HG03565 (cell line): ENCODE data around the gene NEK4.
"Not testable (repeated sequence)": the region's sequence is repeated elsewhere in the genome, so short reads cannot be mapped to it uniquely, and the experiment has no call there.

Experiments used
- ATAC-seq: cut with Tn5 transposase; IDR thresholded peaks from one replicate; pipeline ENCODE4 v1.9.1; 2021; ENCODE audit warnings: mild to moderate bottlenecking, moderate library complexity; ENCODE audit not compliant: unreplicated experiment

NEK4 gene

DNA sequence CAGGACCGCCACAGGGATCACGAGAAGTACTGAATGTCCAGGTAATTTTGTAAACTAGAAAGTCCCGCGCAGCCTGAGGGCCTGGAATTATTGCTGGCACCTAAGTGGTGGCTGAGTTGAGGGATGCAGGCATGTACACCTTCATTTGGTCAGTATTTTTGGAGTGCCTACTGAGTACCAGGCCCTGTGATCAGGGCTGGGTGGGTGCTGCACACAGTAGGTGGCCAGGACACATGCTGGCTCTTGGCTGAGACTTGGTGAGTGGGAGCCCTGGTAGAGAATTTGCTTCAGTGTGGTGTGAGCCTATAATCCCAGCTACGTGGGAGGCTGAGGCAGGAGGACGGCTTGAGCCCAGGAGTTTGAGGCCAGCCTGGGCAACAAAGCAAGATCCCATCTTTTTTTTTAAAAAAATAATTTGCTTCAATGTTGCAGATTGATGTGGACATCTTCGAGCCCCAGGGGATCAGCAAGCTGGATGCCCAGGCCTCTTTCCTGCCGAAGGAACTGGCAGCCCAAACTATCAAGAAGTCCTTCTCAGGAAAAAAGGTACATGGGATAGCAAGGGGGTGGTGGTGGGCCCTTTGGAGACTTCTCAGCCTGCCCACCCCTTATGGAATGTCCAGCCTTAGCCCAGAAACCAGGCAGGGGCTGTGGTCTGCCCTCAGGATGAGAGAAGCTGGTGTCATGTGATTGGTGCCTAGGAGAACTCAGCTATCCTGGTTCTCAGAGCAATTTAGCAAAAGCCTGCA is 9.3 kb upstream of the NEK4 start:
- ATAC-seq: no peak

DNA sequence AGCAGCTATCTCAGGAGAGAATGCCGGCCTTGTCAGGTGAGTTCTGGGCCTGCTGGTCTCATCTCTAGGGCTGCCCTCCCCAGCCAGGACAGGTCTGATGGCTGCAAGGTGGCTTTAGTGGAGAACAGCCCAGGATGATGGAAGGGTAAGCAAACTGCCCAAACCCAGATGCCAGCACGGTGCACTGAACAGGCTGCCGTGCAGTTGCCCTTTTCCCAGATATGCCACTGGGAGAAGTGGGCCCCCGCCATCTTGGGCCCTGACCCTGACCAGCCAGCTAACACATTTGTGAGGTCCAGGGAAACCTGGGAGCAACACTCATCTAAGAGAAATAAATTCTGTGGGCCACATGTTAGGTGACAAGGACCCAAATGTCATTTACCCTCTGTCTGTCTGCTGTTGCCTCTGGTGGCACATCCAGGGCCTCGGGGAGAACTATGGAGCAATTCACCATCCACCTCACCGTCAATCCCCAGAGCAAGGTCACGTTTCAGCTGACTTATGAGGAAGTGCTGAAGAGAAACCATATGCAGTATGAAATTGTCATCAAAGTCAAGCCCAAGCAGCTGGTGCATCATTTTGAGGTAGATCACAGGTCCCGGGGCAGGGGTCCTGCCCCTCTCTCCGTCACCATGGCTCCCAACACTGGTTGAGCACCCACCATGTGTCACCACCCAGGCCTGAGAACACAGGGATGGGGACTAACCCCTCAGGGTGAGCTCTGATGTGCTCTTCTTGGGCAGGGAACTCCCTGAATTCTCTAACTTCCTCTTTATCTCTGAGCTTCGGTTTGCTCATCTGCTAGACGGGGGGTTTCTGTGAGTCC is 8.5 kb upstream of the NEK4 start:
- ATAC-seq: peak; percentile 63

DNA sequence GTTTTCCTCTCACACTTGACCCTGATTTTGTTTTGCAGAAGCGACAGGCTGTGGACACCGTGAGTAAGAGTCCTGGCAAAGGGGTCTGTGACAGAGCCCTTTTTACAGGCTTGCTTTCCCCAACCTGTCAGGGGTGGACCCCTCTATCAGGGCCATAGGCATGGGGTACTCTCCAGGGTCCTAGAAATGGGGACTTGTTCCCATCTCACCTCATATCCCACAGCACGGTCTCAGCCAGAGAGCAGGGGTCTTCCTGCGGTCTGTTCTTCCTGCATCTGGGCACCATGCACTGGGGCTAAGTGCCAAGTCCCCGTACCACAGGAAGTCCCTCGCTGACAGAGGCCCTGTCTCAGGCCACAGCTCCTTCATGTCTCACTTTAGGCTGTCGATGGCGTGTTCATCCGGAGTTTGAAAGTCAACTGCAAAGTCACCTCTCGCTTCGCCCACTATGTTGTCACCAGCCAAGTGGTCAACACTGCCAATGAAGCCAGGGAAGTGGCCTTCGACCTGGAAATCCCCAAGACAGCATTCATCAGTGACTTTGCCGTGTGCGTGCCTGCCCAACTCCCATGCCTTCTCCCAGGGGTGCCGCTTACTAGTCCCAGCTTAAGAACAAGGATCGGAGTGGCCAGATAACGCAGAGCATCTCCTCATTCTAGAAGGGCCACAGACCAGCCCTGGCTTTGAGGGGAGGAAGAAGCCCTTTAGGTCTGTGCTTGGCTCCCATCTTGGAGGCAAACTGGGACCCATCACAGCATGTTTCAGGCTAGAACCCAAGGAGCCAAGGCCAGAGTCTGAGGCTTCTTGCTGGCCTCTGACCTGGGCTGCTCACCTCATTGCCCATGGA is 7.4 kb upstream of the NEK4 start:
- ATAC-seq: no peak

DNA sequence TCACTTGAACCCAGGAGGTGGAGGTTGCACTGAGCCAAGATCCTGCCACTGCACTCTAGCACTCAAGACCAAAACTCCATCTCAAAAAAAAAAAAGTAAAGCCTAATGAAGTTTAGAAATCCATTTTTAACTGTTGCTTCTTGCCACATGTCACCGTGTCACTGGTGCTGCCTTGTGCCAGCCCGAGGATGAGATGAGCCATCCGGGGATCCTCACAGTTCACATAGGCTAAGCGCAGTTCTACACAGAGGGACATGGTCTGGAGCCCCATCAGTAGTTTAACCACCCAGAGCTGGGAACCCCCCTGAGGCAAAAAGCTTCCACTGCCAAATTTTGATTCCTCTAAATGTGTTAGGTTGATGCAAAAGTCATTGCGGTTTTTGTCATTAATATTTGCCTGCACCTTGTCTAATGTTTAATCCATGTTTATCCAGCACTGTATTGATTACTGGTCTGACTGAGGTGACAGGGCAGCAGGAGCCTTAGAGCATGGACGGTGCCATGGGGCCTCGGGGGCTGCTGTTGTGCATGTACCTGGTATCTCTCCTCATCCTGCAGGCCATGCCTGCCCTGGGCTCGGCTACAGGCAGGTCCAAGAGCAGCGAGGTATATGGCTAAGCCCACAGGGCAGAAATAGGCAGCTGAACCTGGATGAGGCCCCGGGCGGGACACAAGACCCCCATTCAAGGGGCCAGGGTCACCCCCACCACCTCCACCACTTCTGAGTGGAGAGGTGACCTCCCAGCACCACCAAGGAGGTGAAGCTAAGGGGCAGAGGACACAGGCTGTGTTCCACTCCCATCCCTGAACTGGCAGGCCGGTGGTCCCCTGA is 6.6 kb upstream of the NEK4 start, which contains the start of gene ITIH1:
ITIH1 (plus strand) TSS at position 473 of the 832 bp plus-strand sequence; CDS start at position 490, 17 bp downstream.
- ATAC-seq: no peak

DNA sequence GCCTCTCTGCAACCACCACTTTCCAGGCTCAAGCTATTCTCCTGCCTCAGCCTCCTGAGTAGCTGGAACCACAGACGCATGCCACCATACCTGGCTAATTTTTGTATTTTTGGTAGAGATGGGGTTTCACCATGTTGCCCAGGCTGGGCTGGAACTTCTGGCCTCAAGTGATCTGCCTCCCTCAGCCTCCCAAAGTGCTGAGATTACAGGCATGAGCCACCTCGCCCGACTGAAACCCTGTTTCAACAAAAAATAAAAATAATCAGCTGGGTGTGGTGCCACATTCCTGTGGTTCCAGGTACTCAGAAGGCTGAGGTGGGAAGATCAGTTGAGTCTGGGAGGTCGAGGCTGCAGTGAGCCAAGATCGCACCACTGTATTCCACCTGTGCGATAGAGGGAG is 5.7 kb upstream of the NEK4 start:
- ATAC-seq: not testable (repeated sequence)

DNA sequence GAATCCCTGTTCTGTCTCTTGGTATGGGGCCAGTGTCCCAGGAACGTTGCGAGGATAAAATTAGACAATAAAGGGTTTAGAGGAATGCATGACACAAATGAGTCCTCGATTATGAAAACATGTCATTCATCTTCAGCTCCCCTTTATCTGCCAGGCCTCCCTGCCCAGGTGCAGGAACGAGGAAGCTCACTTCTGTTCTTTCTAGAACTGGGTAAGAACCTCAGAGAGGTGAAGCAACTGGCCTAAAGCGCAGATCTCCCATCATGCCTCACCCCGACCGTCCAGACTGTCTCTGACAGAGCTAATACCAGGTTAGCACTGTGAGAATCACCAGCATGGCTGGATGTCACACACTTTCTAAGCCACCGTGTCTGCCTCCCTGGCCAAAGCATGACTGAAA is 5.1 kb upstream of the NEK4 start:
- no peak for ATAC-seq

DNA sequence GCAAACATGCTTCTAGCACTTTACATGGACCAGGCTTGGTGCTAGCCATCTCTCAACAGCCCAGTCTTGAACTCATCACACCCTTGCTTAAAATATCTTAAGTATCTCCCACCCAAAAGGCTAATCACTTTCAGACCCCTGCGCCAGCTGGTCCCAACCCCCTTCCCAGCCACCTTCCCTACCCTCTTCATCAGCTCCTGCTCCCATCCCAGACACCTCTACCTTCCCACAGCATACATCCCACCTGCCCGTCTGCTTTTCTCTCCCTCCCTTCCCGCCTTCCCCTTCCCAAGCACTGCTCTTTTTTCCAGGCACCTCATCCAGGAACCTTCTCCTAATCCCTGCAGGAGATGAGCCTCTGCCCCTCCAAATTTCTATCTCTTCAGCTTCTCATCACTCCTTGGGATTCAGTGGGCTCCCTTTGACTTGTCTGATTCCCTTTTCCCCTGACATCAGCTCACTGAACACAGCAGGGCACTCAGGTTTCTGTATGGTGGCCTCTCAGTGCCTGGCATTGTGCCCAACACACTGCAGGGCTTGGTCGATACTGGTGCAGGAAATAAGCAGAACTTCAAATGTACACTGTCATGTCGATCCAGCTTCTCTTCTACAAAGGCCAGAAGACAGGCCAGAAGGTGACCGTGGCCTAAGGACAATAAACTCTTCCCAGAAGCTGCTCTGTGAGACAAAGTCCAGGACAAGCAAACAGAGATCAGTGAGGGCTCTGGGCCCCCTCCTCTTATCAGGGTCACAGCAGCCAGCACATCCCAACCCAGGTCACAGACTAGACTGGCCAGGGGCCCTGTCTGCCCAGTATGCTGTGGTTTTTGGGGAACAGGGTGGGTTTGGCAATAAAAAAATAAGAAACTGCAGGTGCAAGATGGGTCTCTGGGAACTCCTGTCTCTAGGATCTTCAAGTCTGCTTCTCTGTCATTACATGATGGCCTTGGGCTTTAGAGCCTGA is 4.4 kb upstream of the NEK4 start:
- no peak for ATAC-seq

DNA sequence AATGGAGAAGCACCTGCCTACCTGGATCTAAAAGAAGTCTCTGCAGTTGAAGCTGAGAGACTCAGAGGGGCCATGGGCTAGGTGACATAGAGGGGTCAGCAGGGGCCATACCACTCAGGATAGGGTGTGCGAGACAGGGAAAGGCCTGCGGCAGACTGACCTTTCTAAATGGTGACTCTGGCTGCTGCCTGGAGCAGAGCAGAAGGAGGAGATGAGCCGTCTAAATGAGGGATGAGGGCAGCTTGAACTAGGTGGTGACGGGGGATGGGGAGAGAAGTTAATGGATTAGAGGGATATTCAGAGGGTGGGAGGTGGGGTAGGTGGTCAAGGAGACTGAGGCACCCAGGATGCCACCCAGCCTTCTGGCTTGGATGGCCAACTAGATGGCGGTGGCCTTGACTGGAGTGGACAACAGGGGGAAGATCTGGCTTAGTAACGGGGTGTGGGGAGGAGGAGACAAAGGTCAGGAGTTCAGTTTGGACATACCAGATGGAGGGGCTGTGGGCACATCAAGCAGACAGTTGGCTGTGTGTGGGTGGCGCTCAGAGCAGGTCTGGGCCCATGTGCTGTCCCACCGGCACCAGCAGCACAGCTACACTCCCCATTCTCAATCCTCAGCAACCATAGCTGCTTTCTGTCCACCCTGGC is 3.5 kb upstream of the NEK4 start:
- ATAC-seq: no peak

DNA sequence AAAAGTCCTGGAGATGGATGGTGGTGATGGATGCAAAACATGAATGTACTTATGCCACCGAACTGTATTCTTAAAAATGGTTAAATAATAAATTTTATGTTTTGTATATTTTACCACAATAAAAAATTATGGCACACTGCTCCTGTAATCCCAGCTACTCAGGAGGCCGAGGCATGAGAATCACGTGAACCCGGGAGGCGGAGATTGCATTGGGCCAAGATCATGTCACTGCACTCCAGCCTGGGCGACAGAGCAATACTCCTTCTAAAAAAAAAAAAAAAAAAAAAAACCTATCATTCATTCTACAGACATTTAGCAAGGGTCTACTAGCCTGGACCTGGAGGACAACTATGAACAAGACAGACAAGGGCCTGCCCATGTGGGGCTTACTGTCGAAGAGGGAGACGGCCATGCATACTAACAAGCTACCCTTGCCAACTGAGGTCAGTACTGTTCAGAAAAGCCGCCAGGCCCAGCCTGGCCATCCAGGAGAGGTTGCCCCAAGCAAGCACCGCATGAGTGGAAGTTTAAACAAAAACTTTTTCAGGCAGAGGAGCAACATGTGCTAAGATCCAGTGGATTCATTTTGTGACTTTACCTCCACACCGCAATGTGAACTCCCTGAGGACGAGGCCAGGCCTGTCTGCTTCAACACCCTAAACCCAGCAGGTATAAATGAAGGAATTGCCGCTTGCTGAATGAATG is 2.8 kb upstream of the NEK4 start:
- ATAC-seq: no peak

DNA sequence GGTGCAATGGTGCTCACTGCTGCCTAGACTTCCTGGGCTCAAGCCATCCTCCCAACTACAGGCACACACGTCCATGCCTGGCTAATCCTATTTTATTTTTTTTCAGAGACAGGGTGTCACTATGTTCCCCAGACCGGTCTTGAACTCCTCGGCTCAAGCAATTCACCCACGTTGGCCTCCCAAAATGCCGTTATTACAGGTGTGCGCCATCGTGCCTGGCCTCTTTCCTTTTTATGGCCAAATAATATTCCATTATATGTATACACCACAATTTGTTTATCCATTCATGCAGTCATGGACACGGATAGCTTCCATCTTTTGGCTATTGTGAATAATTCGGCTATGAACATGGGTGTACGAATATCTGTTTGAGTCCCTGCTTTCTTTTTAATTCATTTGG is 962 bp upstream of the NEK4 start:
- ATAC-seq: no peak

DNA sequence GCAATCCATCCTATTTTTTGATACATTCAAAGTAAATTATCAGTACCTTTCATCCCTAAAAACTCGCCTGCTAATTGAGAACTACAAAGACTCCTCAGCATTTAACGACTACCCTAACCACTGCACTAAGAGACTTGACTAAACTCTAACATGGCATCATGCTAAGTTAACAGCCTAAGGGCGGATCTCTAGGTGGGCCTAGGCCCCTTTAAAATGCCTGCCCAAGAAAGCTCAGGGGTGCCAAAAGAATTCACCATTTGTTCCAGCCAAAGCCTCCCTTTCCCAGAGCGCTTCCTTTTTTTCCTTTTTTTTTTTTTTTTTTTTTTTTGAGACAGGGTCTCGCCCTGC is 568 bp upstream of the NEK4 start:
- no peak for ATAC-seq

DNA sequence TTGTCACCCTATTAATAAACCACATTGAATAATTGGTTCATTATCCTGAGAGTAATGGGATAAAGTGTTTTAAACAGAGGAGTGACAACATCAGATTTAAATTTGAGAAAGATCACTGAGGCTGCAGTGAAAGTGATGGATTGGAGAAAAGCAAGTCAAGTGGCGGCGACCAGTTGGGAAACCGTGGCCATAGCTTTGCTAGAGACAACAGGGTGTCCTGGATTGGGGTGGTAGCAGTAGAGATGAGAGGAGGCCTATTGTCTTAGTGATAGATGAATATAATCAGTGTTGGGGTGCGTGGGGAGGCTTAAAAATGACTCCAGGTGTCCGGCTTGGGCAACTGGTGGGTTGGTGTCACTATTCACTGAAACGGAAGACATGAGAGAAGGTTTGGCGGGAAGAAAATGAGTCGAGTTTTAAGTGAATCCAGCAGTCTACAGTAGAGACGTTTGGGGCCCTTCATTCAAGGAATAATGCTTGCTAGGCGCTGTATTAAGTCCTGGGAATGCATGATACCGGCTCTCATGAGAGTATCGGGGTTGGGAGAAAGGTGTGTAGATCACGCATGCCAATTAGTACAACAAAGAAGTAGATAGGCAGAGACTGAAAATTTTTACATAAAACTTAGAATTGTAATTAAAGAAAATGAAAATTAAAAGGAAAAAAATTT is 819 bp downstream of the NEK4 start:
- ATAC-seq: no peak

DNA sequence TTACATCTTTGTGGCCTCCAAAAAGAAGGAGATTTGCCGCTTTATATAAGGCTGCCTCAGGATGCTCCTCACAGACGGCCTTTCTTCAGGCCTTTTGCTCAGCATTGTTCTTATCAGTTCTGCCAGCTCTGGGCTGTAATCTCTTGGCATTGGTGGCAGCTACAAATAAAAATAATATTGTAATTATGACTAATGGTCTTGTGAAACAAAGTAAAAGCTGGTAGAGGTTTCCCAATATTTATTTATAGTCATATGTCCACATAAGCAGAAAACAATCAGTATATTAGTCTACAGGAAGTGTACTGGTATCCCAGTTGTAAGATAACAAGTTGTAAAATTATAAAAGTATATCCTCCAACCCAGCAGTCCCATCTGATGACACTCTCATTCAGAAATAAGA is 7.3 kb downstream of the NEK4 start:
- no peak for ATAC-seq

DNA sequence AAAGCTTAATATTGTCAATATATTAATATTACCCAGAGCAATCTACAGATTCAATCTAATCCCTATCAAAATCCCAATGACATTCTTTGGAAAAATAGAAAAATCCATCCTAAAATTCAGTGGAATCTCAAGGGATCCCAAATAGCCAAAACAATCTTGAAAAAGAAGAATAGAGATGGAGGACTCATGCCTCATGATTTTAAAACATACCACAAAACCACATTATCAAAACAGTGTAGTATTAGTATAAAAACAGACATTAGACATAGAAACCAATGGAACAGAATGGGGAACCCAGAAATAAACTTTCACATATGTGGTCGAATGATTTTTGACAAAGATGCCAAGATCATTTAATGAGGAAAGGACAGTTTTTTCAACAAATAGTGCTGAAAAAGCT is 14.6 kb downstream of the NEK4 start:
- no peak for ATAC-seq

DNA sequence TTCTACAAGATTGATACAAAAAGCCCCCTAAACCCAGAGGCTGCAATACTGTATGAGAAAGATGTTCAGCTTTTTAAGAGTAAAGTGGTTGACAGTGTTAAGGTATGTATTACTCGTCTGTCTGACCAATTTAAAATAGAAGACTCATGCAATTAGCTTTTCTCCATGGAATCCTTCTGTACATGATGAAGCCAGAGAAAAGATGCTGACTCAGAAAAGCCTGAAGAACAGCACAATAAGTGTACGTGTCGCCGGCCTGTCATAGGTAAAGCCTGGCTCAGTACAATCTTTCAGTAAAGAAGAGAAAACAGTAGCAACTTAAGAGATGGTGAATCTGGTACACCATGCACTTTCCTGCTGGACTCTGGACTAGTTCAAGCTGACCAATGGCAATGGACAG is 16.4 kb downstream of the NEK4 start:
- no peak for ATAC-seq

DNA sequence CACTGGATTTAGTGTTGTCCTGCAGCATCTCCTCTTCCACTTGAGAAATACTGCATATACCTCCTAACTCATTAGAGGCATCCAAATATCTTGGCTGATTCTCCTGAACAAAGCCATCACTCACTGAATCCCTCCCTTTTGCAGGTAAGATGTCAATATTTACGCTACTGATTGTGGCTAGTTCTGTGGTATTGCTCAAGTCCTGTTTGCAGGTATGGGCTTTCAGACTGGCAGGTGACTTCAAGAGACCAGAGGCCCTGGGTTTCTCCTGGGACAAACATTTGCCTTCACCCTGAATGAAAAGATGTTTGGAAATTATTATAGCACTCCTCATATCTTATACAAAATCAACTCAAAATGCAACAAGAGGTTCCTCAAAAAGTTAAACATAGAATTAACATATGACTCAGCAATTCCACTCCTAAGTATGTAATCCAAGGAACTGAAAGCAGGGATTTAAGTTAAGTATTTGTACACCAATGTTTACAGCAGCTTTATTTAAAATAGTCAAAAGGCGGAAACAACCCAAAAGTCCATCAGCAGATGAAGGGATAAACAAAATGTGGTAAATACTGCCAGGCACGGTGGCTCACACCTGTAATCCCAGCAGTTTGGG is 18.6 kb downstream of the NEK4 start:
- no peak for ATAC-seq

DNA sequence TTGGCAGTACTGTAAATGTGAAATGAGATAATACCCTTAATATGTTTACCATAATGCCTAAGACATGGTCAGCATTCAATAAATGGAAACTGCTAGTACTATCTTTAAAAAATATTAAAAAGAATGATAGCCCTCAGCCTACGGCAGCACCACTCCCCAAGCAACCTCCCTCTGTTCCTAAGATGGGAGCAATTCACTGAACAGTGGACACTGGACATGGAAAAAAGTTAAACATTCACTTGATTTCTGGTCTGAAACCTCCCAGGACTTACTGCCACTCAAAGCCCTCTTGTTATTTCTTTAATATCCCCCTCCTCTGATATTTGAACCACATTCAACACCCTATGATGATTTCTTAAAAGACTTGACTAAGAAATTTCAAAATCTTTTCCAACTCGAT is 27.0 kb downstream of the NEK4 start:
- no peak for ATAC-seq
